Psoas muscle (tissue), 8 donors: ENCODE results near the gene NME7. TPM values are rescaled to one million over a fixed set of nuclear protein-coding genes. Genes with fewer than 3 reads are reported as not detected.

Experiments used
- ATAC-seq, 4 donors: fragments of 200-7000 bp; cut with Tn5 transposase; one replicate each; pipeline ENCODE4 v1.9.1; 2020; ENCODE audit warnings: moderate library complexity in 3 of 4, mild to moderate bottlenecking in 2 of 4
- DNase-seq, 2 donors: peaks; one replicate each; pipeline ENCODE4 v3.0.0-alpha.2; 2020
- H3K27ac ChIP-seq: fragments of 200-600 bp; one replicate; pipeline ENCODE4 v1.8.0; 2022
- H3K27me3 ChIP-seq, 3 donors: fragments of 200-600 bp in 1 of 3; one replicate each; pipeline versions ENCODE4 v1.6.1 to v1.8.0; 2013 to 2022; ENCODE audit warnings: low read length in 2 of 3, mild to moderate bottlenecking in 2 of 3, moderate library complexity in 1 of 3; ENCODE audit not compliant: insufficient read depth in 3 of 3
- H3K36me3 ChIP-seq, 2 donors: fragments of 200-600 bp in 1 of 2; one replicate each; pipeline versions ENCODE4 v1.6.1 to v1.8.0; 2013 to 2022; ENCODE audit warnings: low read depth in 1 of 2, mild to moderate bottlenecking in 1 of 2, moderate library complexity in 1 of 2; ENCODE audit not compliant: insufficient read depth in 1 of 2
- H3K4me1 ChIP-seq: fragments of 200-600 bp; one replicate; pipeline ENCODE4 v1.8.0; 2022
- H3K4me3 ChIP-seq: fragments of 200-600 bp; one replicate; pipeline ENCODE4 v1.8.0; 2022; ENCODE audit warnings: mild to moderate bottlenecking
- H3K9me3 ChIP-seq: fragments of 200-600 bp; one replicate; pipeline ENCODE4 v1.8.0; 2022
- CTCF ChIP-seq: fragments of 200-600 bp; IDR thresholded peaks from one replicate; pipeline ENCODE4 v1.8.0; 2022; ENCODE audit warnings: antibody characterized with exemption
- WGBS, 3 donors: extraction: QIAGEN DNeasy Blood & Tissue Kit; methylation state at CpG; one replicate each; pipeline versions ENCODE4 v1.1.6 to v1.1.7; 2013; 5-methylcytosine and 5-hydroxymethylcytosine counted together
- intact Hi-C, 2 donors: fragments of 100-400 bp; cut with DNase I; formaldehyde crosslinking; loops; one replicate each; pipeline versions ENCODE4 v1.11.0 to v1.14.2; 2022
- polyA plus RNA-seq, 3 donors: library from polyadenylated mRNA; stranded (reverse); fragments of 200-250 nt; gene quantifications; one replicate each; pipeline ENCODE4 v1.2.3, GENCODE V29; 2013
- total RNA-seq, 4 donors: library from RNA; stranded (reverse); fragmentation: NEBNext Ultra II Directional in 2 of 4; extraction: Animal tissue kit (Norgen Biotek cat#: 25700) in 2 of 4; gene quantifications; one replicate each; pipeline versions ENCODE4 v1.2.1 to v1.2.4, GENCODE V29; 2021 to 2023
- donor health status: healthy with polysubstance abuse.
- donor health status: DM: no; HTN: no; CAD: no; lungs with moderate emphysema.
- donor health status: Bipolar disorder and iron deficiency.
- donor health status: healthy.
- donor health status: DM: yes; HTN: yes; CAD: no.
- donor health status: DM: no; HTN: no; CAD: no.
- donor health status: DM: no; HTN: no; CAD: no.
- donor health status: DM: yes; HTN: yes; CAD: no.

Gene NME7
- total and polyA plus RNA-seq, 7 donors, result 3.9 to 14.1 (median 4.8) TPM

DNA sequence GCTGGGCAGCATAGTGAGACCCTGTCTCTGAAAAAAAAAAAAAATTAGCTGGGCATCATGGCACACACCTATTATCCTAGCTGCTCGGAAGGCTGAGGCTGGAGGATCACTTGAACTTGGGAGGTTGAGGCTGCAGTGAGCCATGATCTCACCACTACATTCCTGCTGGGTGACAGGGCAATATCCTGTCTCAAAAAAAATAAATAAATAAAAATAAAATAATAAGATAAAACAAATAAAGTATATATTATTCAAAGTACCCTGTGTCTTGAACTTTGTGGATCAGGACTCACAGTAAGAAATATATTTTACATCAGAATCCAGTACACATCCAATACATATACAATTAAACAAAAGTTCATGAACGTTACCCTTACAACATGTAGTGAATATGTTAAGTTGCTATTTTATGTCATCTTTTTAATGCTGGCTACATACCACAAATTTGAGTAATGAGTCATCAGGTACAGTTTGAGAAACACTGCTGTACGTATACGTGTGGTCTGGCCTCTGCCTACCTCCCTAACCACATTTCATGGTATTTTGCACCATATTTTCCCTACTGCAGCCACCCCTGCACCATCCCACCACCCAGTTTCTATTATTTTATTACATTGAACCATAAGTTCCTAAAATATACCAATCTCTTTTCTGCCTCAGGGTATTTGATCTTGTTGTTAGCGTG, 4.4 kb downstream of the NME7 start:
- peaks cover 7% of the 10 kb centered on the region for H3K4me1 ChIP-seq
- H3K4me3 ChIP-seq, result no peak overlapping the region
- H3K36me3 ChIP-seq, result no peaks in the 10 kb centered on the region
- H3K27ac ChIP-seq, result no peak overlapping the region
- H3K9me3 ChIP-seq, result no peaks in the 10 kb centered on the region
- WGBS, 3 donors, result 91 to 95% (median 93%) methylated on average over 5 of the region's 5 CpGs
- TF ChIP-seq CTCF, result no peak
- H3K27me3 ChIP-seq, result no peaks in the 10 kb centered on the region
- ATAC-seq, result no peak
- no peak for DNase-seq
- intact Hi-C loops, result loop anchor here in 1 of 2 donors (10.0 kb wide), 1 partner anchor 122 kb away; the partner anchor contains the start of gene SLC19A2

- 74 to 89% (median 76%) methylated on average over 7 of the region's 7 CpGs for WGBS, 3 donors
- Histone ChIP-seq H3K27me3 (no peaks in the 10 kb centered on the region), H3K4me1 (no peaks in the 10 kb centered on the region), H3K4me3 (no peak overlapping the region), H3K27ac (no peak overlapping the region), H3K9me3 (no peaks in the 10 kb centered on the region), H3K36me3 (no peaks in the 10 kb centered on the region)
- DNase-seq, result no peak
- no peak for TF ChIP-seq CTCF
- ATAC-seq, result no peak
- intact Hi-C loops, result loop anchor here in 1 of 2 donors (10.0 kb wide), 1 partner anchor 124 kb away; the partner anchor contains the start of gene SLC19A2
These were observed 6.3 kb downstream of the NME7 start for GRCh38 chr1:169361281-169361680.

- WGBS, 3 donors, result 90 to 95% (median 94%) methylated on average over 1 of the region's 1 CpG
- no peak for TF ChIP-seq CTCF
- H3K4me1 ChIP-seq, result no peaks in the 10 kb centered on the region
- no peaks in the 10 kb centered on the region for H3K9me3 ChIP-seq
- no peaks in the 10 kb centered on the region for H3K36me3 ChIP-seq
- no peaks in the 10 kb centered on the region for H3K27me3 ChIP-seq
- no peak overlapping the region for H3K27ac ChIP-seq
- no peak overlapping the region for H3K4me3 ChIP-seq
- intact Hi-C loops, result loop anchor here in 1 of 2 donors (10.0 kb wide), 1 partner anchor 124 kb away; the partner anchor contains the start of gene SLC19A2
- no peak for ATAC-seq
- DNase-seq, result no peak
These were observed 7.2 kb downstream of the NME7 start for GRCh38 chr1:169360415-169360814.

GRCh38 chr1:169348383-169349036, 19.1 kb downstream of the NME7 start:
- no peaks in the 10 kb centered on the region for H3K27me3 ChIP-seq
- no peak for DNase-seq
- H3K9me3 ChIP-seq, result peaks cover 5% of the 10 kb centered on the region
- 42 to 50% (median 44%) methylated on average over 5 of the region's 5 CpGs for WGBS, 3 donors
- intact Hi-C loops, result loop anchor here (2.0 to 10.0 kb wide), 6 partner anchors 194 to 1006 kb away; no protein-coding TSS in a partner anchor
- peak; percentile 86 for TF ChIP-seq CTCF
- ATAC-seq, result peak; percentile 44 to 77 (median 59)
- H3K27ac ChIP-seq, result no peak overlapping the region
- H3K36me3 ChIP-seq, result peaks cover 0 to 2% of the 10 kb centered on the region in 2 donors
- no peaks in the 10 kb centered on the region for H3K4me1 ChIP-seq
- H3K4me3 ChIP-seq, result no peak overlapping the region
